Measurements from ENCODE around the gene ATL1. TPM values are rescaled to one million over a fixed set of nuclear protein-coding genes. Genes with fewer than 3 reads are reported as not detected.

ATL1 gene
- polyA plus RNA-seq, 2 donors: 1.7 to 3.0 TPM

DNA sequence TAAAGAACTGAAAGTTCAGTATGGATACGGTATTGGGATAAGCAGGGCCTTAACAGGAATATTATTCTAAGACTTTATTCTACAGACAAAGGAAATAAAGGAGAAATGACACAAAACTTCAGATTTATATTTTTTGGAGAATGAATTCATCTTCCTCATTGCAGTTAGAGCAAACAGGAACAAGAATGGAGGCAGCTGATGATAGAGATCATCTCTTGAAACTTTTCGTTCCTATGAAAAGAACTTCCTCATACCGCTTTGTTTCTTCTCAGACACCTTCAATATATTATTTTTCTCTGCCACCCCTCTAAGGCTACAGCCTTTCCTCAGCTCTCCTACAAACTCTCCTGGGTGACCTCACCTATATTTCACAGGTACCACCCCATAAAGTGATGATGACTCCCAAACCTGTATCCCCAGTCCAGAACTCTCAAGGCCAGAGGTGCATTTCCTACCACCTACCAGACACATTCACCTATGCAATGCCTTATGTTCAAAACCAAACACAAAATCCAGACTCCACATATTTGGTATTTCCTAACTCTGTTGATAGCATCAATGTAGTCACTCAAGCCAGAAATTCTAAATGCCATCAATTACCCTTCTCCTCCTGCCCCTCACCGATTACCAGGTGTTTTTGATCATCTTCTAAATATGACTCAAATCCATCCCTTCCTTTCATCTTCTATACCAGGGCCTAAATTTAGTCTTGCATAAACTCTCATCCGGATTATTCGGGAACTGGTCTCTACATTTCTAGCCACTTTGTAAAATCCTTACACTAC is 35.0 kb upstream of the ATL1 start:
- no peaks in the 10 kb centered on the region for H3K27me3 ChIP-seq (ENCODE audit: control insufficient read depth in 1 of 2, insufficient read depth in 2 of 2, low read length in 2 of 2)
- H3K36me3 ChIP-seq (ENCODE audit: control insufficient read depth in 2 of 2, insufficient read depth in 2 of 2, low read length in 1 of 2): no peaks in the 10 kb centered on the region
- peaks cover 0 to 4% of the 10 kb centered on the region in 2 donors for H3K4me1 ChIP-seq (ENCODE audit: control insufficient read depth in 2 of 2, insufficient read depth in 2 of 2, low read length in 1 of 2)
- 83 to 86% methylated on average over 6 of the region's 6 CpGs for WGBS, 2 donors
- no peak overlapping the region for H3K4me3 ChIP-seq (ENCODE audit: low read depth in 1 of 2, low read length in 2 of 2)
- H3K27ac ChIP-seq (ENCODE audit: low read depth in 2 of 2, low read length in 1 of 2): no peak overlapping the region
- H3K9me3 ChIP-seq (ENCODE audit: control insufficient read depth in 2 of 2, insufficient read depth in 1 of 2, low read depth in 1 of 2, low read length in 1 of 2): no peaks in the 10 kb centered on the region

DNA sequence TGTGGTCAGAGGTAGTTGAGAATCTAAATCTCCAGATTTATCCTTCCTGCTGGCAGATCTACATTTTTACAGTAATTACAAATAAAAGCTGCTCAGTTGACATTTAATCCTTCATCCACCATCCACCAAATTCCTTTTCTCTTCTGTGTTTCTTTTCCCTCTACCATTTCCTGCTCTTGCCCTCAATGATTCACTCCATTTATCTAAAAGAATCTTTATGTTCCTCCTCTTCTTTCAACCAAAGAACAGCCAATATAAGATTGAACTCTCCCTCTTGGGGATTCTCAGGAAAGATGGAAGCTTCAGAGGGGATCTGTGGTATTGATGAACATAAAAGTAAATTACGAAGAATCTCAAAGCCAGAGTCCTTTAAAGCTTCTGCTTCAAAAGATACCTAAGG is 31.9 kb upstream of the ATL1 start:
- no peak overlapping the region for H3K4me3 ChIP-seq (ENCODE audit: low read depth in 1 of 2, low read length in 2 of 2)
- no peaks in the 10 kb centered on the region for H3K27me3 ChIP-seq (ENCODE audit: control insufficient read depth in 1 of 2, insufficient read depth in 2 of 2, low read length in 2 of 2)
- 90 to 96% methylated on average over 1 of the region's 1 CpG for WGBS, 2 donors
- no peaks in the 10 kb centered on the region for H3K9me3 ChIP-seq (ENCODE audit: control insufficient read depth in 2 of 2, insufficient read depth in 1 of 2, low read depth in 1 of 2, low read length in 1 of 2)
- no peak overlapping the region for H3K27ac ChIP-seq (ENCODE audit: low read depth in 2 of 2, low read length in 1 of 2)
- H3K4me1 ChIP-seq (ENCODE audit: control insufficient read depth in 2 of 2, insufficient read depth in 2 of 2, low read length in 1 of 2): peaks cover 0 to 6% of the 10 kb centered on the region in 2 donors
- no peaks in the 10 kb centered on the region for H3K36me3 ChIP-seq (ENCODE audit: control insufficient read depth in 2 of 2, insufficient read depth in 2 of 2, low read length in 1 of 2)

DNA sequence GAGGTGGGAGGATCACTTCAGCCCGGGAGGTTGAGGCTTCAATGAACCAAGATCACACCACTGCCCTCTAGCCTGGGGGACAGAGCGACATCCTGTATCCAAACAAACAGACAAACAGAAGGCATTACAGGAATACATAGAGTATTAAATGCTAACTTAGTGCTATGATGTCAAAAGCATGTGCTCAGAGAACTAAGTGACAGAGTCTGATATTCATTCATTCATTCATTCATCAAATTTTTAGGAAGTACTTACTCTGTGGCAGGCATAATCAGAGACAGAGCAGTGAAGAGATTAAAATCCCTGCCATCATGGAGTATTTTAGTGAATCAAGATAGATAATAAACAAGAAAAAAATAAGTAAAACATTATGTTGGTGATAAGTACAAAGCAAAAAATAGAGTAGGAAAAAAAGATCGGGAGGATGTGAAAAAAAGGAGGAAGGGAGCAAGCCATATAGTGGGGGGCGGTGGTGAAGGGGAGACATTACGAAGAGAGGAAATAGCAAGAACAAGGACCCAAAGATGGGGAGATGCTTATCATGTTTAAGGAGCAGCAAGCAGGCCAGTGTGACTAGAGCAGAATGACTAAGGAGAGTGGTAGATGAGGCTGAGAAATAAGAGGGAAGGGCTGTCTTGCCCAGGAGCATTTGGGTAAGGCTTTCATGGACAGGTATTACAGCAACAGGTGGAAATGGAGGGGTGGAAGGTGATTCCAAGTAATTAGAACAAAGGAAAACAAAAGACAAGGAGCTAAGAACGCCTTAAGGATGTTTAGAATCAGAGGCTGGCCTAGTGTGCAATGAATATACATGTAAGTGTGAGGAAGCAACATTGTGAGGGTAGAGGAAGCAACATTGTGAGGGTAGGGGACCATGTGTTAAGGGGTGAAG is 30.4 kb upstream of the ATL1 start:
- Histone ChIP-seq H3K9me3 (ENCODE audit: control insufficient read depth in 2 of 2, insufficient read depth in 1 of 2, low read depth in 1 of 2, low read length in 1 of 2) (no peaks in the 10 kb centered on the region), H3K36me3 (ENCODE audit: control insufficient read depth in 2 of 2, insufficient read depth in 2 of 2, low read length in 1 of 2) (no peaks in the 10 kb centered on the region), H3K27ac (ENCODE audit: low read depth in 2 of 2, low read length in 1 of 2) (peak overlapping the region in 1 of 2 donors; percentile 11), H3K4me1 (ENCODE audit: control insufficient read depth in 2 of 2, insufficient read depth in 2 of 2, low read length in 1 of 2) (peaks cover 0 to 6% of the 10 kb centered on the region in 2 donors), H3K27me3 (ENCODE audit: control insufficient read depth in 1 of 2, insufficient read depth in 2 of 2, low read length in 2 of 2) (no peaks in the 10 kb centered on the region), H3K4me3 (ENCODE audit: low read depth in 1 of 2, low read length in 2 of 2) (peak overlapping the region in 1 of 2 donors; percentile 14)
- WGBS, 2 donors: 72% methylated on average over 6 of the region's 6 CpGs

- Histone ChIP-seq H3K27me3 (ENCODE audit: control insufficient read depth in 1 of 2, insufficient read depth in 2 of 2, low read length in 2 of 2) (no peaks in the 10 kb centered on the region), H3K36me3 (ENCODE audit: control insufficient read depth in 2 of 2, insufficient read depth in 2 of 2, low read length in 1 of 2) (no peaks in the 10 kb centered on the region), H3K9me3 (ENCODE audit: control insufficient read depth in 2 of 2, insufficient read depth in 1 of 2, low read depth in 1 of 2, low read length in 1 of 2) (no peaks in the 10 kb centered on the region), H3K4me1 (ENCODE audit: control insufficient read depth in 2 of 2, insufficient read depth in 2 of 2, low read length in 1 of 2) (peaks cover 0 to 6% of the 10 kb centered on the region in 2 donors), H3K4me3 (ENCODE audit: low read depth in 1 of 2, low read length in 2 of 2) (peak overlapping the region in 1 of 2 donors; percentile 94), H3K27ac (ENCODE audit: low read depth in 2 of 2, low read length in 1 of 2) (no peak overlapping the region)
- 10 to 16% methylated on average over 1 of the region's 1 CpG for WGBS, 2 donors
These were observed 29.6 kb upstream of the ATL1 start for GRCh38 chr14:50530358-50530757.

DNA sequence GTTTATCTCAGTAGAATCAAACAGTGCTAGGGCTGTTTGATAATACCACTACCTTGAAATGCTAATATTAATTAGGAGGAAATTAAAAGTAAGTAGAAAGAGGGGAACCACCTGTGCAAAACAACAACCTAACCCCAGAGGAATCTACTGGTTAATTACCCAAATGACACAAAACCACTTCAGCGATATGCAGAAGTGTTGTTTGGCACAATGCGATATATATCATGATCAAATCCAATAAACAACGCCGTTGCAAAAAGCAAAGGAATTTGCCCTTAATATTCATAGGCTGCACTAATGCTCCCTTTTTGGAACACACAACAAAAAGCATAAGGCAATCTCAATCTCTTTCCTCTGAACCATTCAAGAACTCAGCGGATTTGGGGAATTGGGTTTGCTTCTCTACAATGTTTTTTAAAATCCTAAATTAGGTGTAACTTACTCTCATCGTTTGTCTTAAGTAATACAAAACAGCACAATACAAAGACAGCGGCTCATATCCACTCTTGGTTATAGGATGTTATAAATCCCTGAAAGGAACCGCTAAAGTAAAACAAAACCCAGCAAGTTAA is 29.1 kb upstream of the ATL1 start:
- H3K27ac ChIP-seq (ENCODE audit: low read depth in 2 of 2, low read length in 1 of 2): no peak overlapping the region
- H3K9me3 ChIP-seq (ENCODE audit: control insufficient read depth in 2 of 2, insufficient read depth in 1 of 2, low read depth in 1 of 2, low read length in 1 of 2): no peaks in the 10 kb centered on the region
- WGBS, 2 donors: 25 to 28% methylated on average over 8 of the region's 8 CpGs
- peak overlapping the region in 1 of 2 donors; percentile 94 for H3K4me3 ChIP-seq (ENCODE audit: low read depth in 1 of 2, low read length in 2 of 2)
- H3K27me3 ChIP-seq (ENCODE audit: control insufficient read depth in 1 of 2, insufficient read depth in 2 of 2, low read length in 2 of 2): no peaks in the 10 kb centered on the region
- no peaks in the 10 kb centered on the region for H3K36me3 ChIP-seq (ENCODE audit: control insufficient read depth in 2 of 2, insufficient read depth in 2 of 2, low read length in 1 of 2)
- H3K4me1 ChIP-seq (ENCODE audit: control insufficient read depth in 2 of 2, insufficient read depth in 2 of 2, low read length in 1 of 2): peaks cover 0 to 6% of the 10 kb centered on the region in 2 donors

DNA sequence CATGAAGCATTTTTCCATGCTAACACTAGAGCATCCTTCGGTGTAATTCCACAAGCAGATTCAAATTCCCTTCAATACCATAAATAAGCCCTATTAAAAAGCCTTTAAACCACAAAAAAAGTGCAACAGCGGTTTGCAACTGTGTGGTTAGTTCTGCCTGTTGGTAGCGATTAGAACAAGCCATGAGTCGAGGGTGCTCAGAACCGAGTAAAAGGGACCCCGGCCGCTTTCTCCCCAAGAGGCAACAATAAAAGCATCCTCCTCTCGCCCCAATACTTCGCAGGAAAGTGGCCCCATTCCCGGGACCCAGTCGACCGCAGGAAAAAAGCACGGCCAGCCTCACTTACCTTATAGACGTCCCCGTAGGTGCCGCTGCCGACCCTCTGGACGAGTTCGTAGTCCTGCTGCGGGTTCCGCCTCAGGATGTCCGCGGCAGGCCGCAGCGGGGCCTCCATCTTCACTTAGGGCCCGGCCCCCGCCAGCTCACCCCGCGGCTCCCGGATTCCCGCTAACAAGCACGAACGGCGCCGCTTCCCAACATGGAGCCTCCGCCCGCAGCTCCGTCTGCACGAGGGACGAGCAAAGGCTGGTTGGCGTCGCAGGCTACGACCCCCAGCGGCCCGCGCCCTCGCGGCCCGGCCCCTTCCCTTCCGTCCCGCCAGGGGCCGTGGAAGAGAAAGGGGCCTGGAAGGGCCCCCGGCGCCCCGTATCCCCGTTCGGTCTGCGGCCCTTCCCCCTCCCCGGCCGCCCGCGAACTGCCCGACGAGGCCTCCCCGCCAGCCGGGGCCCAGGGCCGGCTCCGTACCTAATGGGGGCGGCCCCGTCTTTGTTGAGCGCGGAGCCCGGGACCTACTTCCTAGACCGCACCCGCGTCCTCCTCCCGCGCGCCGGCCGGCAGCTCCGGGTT is 28.1 kb upstream of the ATL1 start:
- Histone ChIP-seq H3K4me1 (ENCODE audit: control insufficient read depth in 2 of 2, insufficient read depth in 2 of 2, low read length in 1 of 2) (peaks cover 0 to 6% of the 10 kb centered on the region in 2 donors), H3K36me3 (ENCODE audit: control insufficient read depth in 2 of 2, insufficient read depth in 2 of 2, low read length in 1 of 2) (no peaks in the 10 kb centered on the region), H3K27me3 (ENCODE audit: control insufficient read depth in 1 of 2, insufficient read depth in 2 of 2, low read length in 2 of 2) (no peaks in the 10 kb centered on the region), H3K27ac (ENCODE audit: low read depth in 2 of 2, low read length in 1 of 2) (peak overlapping the region; percentile 98 to 99), H3K9me3 (ENCODE audit: control insufficient read depth in 2 of 2, insufficient read depth in 1 of 2, low read depth in 1 of 2, low read length in 1 of 2) (no peaks in the 10 kb centered on the region), H3K4me3 (ENCODE audit: low read depth in 1 of 2, low read length in 2 of 2) (peak overlapping the region; percentile 94 to 95)
- WGBS, 2 donors: 1% methylated on average over 73 to 82 of the region's 82 CpGs

DNA sequence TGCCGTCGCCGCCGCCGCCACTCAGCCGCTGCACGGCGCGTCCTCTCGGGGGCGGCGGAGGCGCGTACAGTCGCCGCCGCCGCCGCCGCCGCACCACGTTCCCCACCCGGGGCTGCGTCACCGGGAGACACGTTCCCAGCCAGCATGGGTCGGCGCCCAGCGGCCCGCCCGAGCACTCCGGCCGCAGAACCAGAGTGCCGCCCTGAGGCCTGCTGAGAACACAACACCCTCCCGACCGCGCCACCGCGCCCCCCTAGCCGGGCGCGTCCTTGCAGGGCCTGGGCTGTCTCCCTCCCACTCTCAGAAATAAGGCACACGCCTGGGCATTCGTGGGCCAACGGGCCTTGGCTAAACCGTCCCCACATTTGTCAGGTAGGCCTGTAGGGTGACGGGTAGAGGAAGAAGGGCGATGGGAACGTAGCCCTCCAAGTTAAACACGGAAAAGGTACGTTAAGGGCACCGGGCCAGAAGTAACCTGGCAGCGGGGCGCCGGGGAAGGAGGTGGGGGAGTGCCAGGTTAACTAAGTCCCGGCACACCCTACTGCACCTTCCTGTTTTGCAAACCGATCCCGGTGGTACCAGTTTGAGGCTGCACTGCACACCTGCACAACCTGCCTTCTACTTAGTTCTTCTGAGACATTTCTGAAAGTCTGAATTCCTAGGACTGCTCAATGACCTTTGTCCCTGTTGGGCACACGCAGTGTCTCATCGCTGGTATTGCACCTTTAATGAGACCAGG is 27.3 kb upstream of the ATL1 start, which contains the start of gene MAP4K5:
MAP4K5 (minus strand) TSS at position 68 of the 739 bp plus-strand sequence. CDS start 520 bp downstream, outside the sequence.
- Histone ChIP-seq H3K4me3 (ENCODE audit: low read depth in 1 of 2, low read length in 2 of 2) (peak within 1 kb of the TSS; percentile 94 to 95), H3K27me3 (ENCODE audit: control insufficient read depth in 1 of 2, insufficient read depth in 2 of 2, low read length in 2 of 2) (no peaks in the 10 kb centered on the region), H3K4me1 (ENCODE audit: control insufficient read depth in 2 of 2, insufficient read depth in 2 of 2, low read length in 1 of 2) (peaks cover 0 to 6% of the 10 kb centered on the region in 2 donors), H3K36me3 (ENCODE audit: control insufficient read depth in 2 of 2, insufficient read depth in 2 of 2, low read length in 1 of 2) (no peaks in the 10 kb centered on the region), H3K27ac (ENCODE audit: low read depth in 2 of 2, low read length in 1 of 2) (peak within 1 kb of the TSS; percentile 98 to 99), H3K9me3 (ENCODE audit: control insufficient read depth in 2 of 2, insufficient read depth in 1 of 2, low read depth in 1 of 2, low read length in 1 of 2) (peaks cover 0 to 2% of the 10 kb centered on the region in 2 donors)
- WGBS, 2 donors: 0 to 2% methylated on average over 55 to 60 of the region's 60 CpGs

DNA sequence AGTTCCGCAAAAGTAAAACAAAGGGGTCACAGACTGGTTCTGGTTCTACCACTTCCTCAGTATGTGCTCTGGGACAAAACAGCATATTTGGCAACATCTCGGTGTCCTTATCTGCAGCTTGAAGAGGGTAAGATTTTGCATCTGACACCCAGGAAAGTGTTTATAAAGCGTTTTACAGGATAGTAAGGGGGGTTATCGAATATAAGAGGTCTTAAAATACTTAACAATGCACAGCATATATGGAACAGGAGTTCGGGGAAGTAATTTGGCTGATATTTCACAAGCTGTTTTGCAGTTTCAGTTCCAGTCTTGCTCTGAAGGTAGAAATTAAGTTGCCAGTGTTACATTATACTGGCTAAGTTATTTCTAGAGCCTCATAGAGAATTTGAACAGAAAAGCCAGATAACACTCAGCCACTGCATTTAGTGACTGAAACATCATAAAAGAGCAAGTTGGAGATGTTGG is 26.7 kb upstream of the ATL1 start:
- H3K4me3 ChIP-seq (ENCODE audit: low read depth in 1 of 2, low read length in 2 of 2): peak overlapping the region; percentile 94 to 95
- peak overlapping the region; percentile 98 to 99 for H3K27ac ChIP-seq (ENCODE audit: low read depth in 2 of 2, low read length in 1 of 2)

More for the DNA sequence above, 26.7 kb upstream of the ATL1 start:
- Histone ChIP-seq H3K4me1 (ENCODE audit: control insufficient read depth in 2 of 2, insufficient read depth in 2 of 2, low read length in 1 of 2) (peaks cover 0 to 6% of the 10 kb centered on the region in 2 donors), H3K36me3 (ENCODE audit: control insufficient read depth in 2 of 2, insufficient read depth in 2 of 2, low read length in 1 of 2) (no peaks in the 10 kb centered on the region), H3K27me3 (ENCODE audit: control insufficient read depth in 1 of 2, insufficient read depth in 2 of 2, low read length in 2 of 2) (no peaks in the 10 kb centered on the region), H3K9me3 (ENCODE audit: control insufficient read depth in 2 of 2, insufficient read depth in 1 of 2, low read depth in 1 of 2, low read length in 1 of 2) (peaks cover 0 to 2% of the 10 kb centered on the region in 2 donors)
- 26 to 29% methylated on average over 5 of the region's 5 CpGs for WGBS, 2 donors

All from esophagus (tissue), 2 donors.